ENCODE data around the gene UNKL. TPM values are rescaled to one million over a fixed set of nuclear protein-coding genes. Genes with fewer than 3 reads are reported as not detected.

UNKL gene
- polyA plus RNA-seq, 1 donor, result 7.5 TPM

GRCh38 chr16:1431497-1432270, 17.2 kb upstream of the UNKL start:
- no peak for DNase-seq (ENCODE audit: low read depth)

- no peak for DNase-seq (ENCODE audit: low read depth)
Observed at GRCh38 chr16:1430759-1431496, 16.4 kb upstream of the UNKL start, which contains the start of gene PERCC1. Gene PERCC1 (plus strand): TSS chr16:1431078. CDS start chr16:1432594, 1,516 bp downstream.

GRCh38 chr16:1430214-1430758, 15.8 kb upstream of the UNKL start:
- DNase-seq (ENCODE audit: low read depth), result no peak

- DNase-seq (ENCODE audit: low read depth), result no peak
Observed at GRCh38 chr16:1429631-1430030, 15.1 kb upstream of the UNKL start.

GRCh38 chr16:1429012-1429411, 14.5 kb upstream of the UNKL start:
- DNase-seq (ENCODE audit: low read depth), result no peak

GRCh38 chr16:1428511-1428910, 14.0 kb upstream of the UNKL start:
- no peak for DNase-seq (ENCODE audit: low read depth)

- DNase-seq (ENCODE audit: low read depth), result no peak
Observed at GRCh38 chr16:1427473-1428461, 13.3 kb upstream of the UNKL start.

GRCh38 chr16:1426734-1427471, 12.4 kb upstream of the UNKL start:
- DNase-seq (ENCODE audit: low read depth), result no peak

GRCh38 chr16:1425616-1426370, 11.3 kb upstream of the UNKL start:
- no peak for DNase-seq (ENCODE audit: low read depth)

GRCh38 chr16:1424028-1424427, 9.5 kb upstream of the UNKL start:
- DNase-seq (ENCODE audit: low read depth), result no peak

- no peak for DNase-seq (ENCODE audit: low read depth)
Observed at GRCh38 chr16:1422076-1422475, 7.6 kb upstream of the UNKL start.

GRCh38 chr16:1420111-1420539, 5.6 kb upstream of the UNKL start:
- no peak for DNase-seq (ENCODE audit: low read depth)

- no peak for DNase-seq (ENCODE audit: low read depth)
Observed at GRCh38 chr16:1416521-1416941, 2.0 kb upstream of the UNKL start.

GRCh38 chr16:1413684-1414531, 596 bp downstream of the UNKL start:
- DNase-seq (ENCODE audit: low read depth), result no peak

GRCh38 chr16:1412847-1413246, 1.7 kb downstream of the UNKL start:
- no peak for DNase-seq (ENCODE audit: low read depth)

GRCh38 chr16:1408171-1408837, 6.2 kb downstream of the UNKL start:
- no peak for DNase-seq (ENCODE audit: low read depth)

GRCh38 chr16:1407753-1408152, 6.8 kb downstream of the UNKL start:
- no peak for DNase-seq (ENCODE audit: low read depth)

GRCh38 chr16:1403733-1404132, 10.8 kb downstream of the UNKL start:
- no peak for DNase-seq (ENCODE audit: low read depth)

GRCh38 chr16:1403036-1403435, 11.5 kb downstream of the UNKL start:
- no peak for DNase-seq (ENCODE audit: low read depth)
